H9 (cell line): ENCODE results near the gene CACNG8. TPM values are rescaled to one million over a fixed set of nuclear protein-coding genes. Genes with fewer than 3 reads are reported as not detected.

Experiments used
- DNase-seq: peaks from one replicate; pipeline ENCODE4 v3.0.0-alpha.2; 2017
- H2AFZ ChIP-seq: one replicate; pipeline ENCODE4 v1.6.1; 2013; ENCODE audit warnings: mild to moderate bottlenecking, low read length, control low read depth, moderate library complexity
- H2AK5ac ChIP-seq: 2 replicates; pipeline ENCODE4 v1.6.1; 2013; ENCODE audit warnings: low read length, control low read depth, mixed read lengths; ENCODE audit not compliant: insufficient read length
- H2BK120ac ChIP-seq: one replicate; pipeline ENCODE4 v1.6.1; 2013; ENCODE audit warnings: low read depth, mild to moderate bottlenecking, low read length, control low read depth, inconsistent platforms; ENCODE audit not compliant: poor library complexity, severe bottlenecking
- H2BK12ac ChIP-seq: 2 replicates; pipeline ENCODE4 v1.6.1; 2013; ENCODE audit warnings: low read length, control low read depth, mixed read lengths, low read depth; ENCODE audit not compliant: insufficient read length
- H2BK15ac ChIP-seq: 2 replicates; pipeline ENCODE4 v1.6.1; 2013; ENCODE audit warnings: low read depth, low read length, control low read depth
- H2BK20ac ChIP-seq: one replicate; pipeline ENCODE4 v1.6.1; 2013; ENCODE audit warnings: low read depth, mild to moderate bottlenecking, low read length, control low read depth, inconsistent platforms; ENCODE audit not compliant: poor library complexity, severe bottlenecking
- H2BK5ac ChIP-seq: 2 replicates; pipeline ENCODE4 v1.6.1; 2013; ENCODE audit warnings: low read length, control low read depth, mixed read lengths; ENCODE audit not compliant: insufficient read length
- H3K14ac ChIP-seq: 2 replicates; pipeline ENCODE4 v1.6.1; 2013; ENCODE audit warnings: low read length, control low read depth; ENCODE audit not compliant: insufficient read depth
- H3K18ac ChIP-seq: 2 replicates; pipeline ENCODE4 v1.6.1; 2013; ENCODE audit warnings: low read depth, mild to moderate bottlenecking, mixed read lengths, low read length, control low read depth; ENCODE audit not compliant: insufficient read length
- H3K23ac ChIP-seq: 2 replicates; pipeline ENCODE4 v1.6.1; 2013; ENCODE audit warnings: low read length, control low read depth, mixed read lengths, low read depth; ENCODE audit not compliant: insufficient read length
- H3K23me2 ChIP-seq: 2 replicates; pipeline ENCODE4 v1.6.1; 2013; ENCODE audit warnings: low read depth, mild to moderate bottlenecking, mixed read lengths, low read length, control low read depth; ENCODE audit not compliant: insufficient read length, poor library complexity, severe bottlenecking
- H3K27ac ChIP-seq: 2 replicates; pipeline ENCODE4 v1.5.1; 2013; ENCODE audit warnings: low read length, control low read depth, mixed read lengths, low read depth; ENCODE audit not compliant: insufficient read length
- H3K27me3 ChIP-seq: 2 replicates; pipeline ENCODE4 v1.6.1; 2013; ENCODE audit warnings: low read length, control low read depth, inconsistent platforms; ENCODE audit not compliant: insufficient read depth
- H3K4ac ChIP-seq: 2 replicates; pipeline ENCODE4 v1.6.1; 2013; ENCODE audit warnings: low read depth, mild to moderate bottlenecking, control low read depth, inconsistent platforms, low read length, moderate library complexity
- H3K4me1 ChIP-seq: 2 replicates; pipeline ENCODE4 v1.6.1; 2013; ENCODE audit warnings: low read length, control low read depth, inconsistent platforms; ENCODE audit not compliant: insufficient read depth
- H3K4me2 ChIP-seq: 2 replicates; pipeline ENCODE4 v1.6.1; 2013; ENCODE audit warnings: low read length, control low read depth, mixed read lengths; ENCODE audit not compliant: insufficient read length, insufficient read depth
- H3K56ac ChIP-seq: 2 replicates; pipeline ENCODE4 v1.6.1; 2013; ENCODE audit warnings: low read depth, mild to moderate bottlenecking, mixed read lengths, low read length, control low read depth; ENCODE audit not compliant: insufficient read length
- H3K79me1 ChIP-seq: 2 replicates; pipeline ENCODE4 v1.6.1; 2013; ENCODE audit warnings: low read depth, mild to moderate bottlenecking, moderate library complexity, low read length, control low read depth, inconsistent platforms; ENCODE audit not compliant: insufficient read depth, poor library complexity, severe bottlenecking
- H3K79me2 ChIP-seq: 2 replicates; pipeline ENCODE4 v1.6.1; 2013; ENCODE audit warnings: low read length, control low read depth, inconsistent platforms; ENCODE audit not compliant: insufficient read depth
- H3K9ac ChIP-seq: 2 replicates; pipeline ENCODE4 v1.6.1; 2013; ENCODE audit warnings: low read length, control low read depth, mixed read lengths; ENCODE audit not compliant: insufficient read length; ENCODE audit errors: extremely low read depth
- H3K9me3 ChIP-seq: one replicate; pipeline ENCODE4 v1.6.1; 2013; ENCODE audit warnings: low read depth, low read length, inconsistent platforms; ENCODE audit not compliant: control insufficient read depth
- H3T11ph ChIP-seq: one replicate; pipeline ENCODE4 v1.6.1; 2013; ENCODE audit warnings: mild to moderate bottlenecking, low read length, control low read depth, inconsistent platforms
- H4K20me1 ChIP-seq: one replicate; pipeline ENCODE4 v1.6.1; 2013; ENCODE audit not compliant: control insufficient read depth, insufficient read length, insufficient read depth
- H4K5ac ChIP-seq: 2 replicates; pipeline ENCODE4 v1.6.1; 2013; ENCODE audit warnings: low read depth, mild to moderate bottlenecking, mixed read lengths, low read length, control low read depth; ENCODE audit not compliant: insufficient read length
- H4K8ac ChIP-seq: replicated peaks from 2 replicates; pipeline ENCODE4 v1.6.1; 2013; ENCODE audit warnings: low read length, control low read depth, mixed read lengths, low read depth; ENCODE audit not compliant: insufficient read length
- H4K91ac ChIP-seq: 2 replicates; pipeline ENCODE4 v1.6.1; 2013; ENCODE audit warnings: low read depth, mild to moderate bottlenecking, moderate library complexity, mixed read lengths, low read length, control low read depth; ENCODE audit not compliant: insufficient read length
- H3K27ac Mint-ChIP-seq, 3 experiments: 2 replicates in 2 of 3; 3 replicates in 1 of 3; pipeline ENCODE4 v1.8.0; 2020 to 2021; ENCODE audit warnings: mixed read lengths in 3 of 3, mild to moderate bottlenecking in 1 of 3, moderate library complexity in 1 of 3
- H3K27me3 Mint-ChIP-seq: 2 replicates; pipeline ENCODE4 v1.8.0; 2021; ENCODE audit warnings: low read depth, mild to moderate bottlenecking, moderate library complexity, mixed read lengths
- H3K36me3 Mint-ChIP-seq, 3 experiments: 2 replicates in 2 of 3; 3 replicates in 1 of 3; pipeline ENCODE4 v1.8.0; 2020 to 2021; ENCODE audit warnings: low read depth in 3 of 3, mixed read lengths in 3 of 3; ENCODE audit not compliant: insufficient read depth in 1 of 3
- H3K4me1 Mint-ChIP-seq, 2 experiments: 2 replicates each; pipeline ENCODE4 v1.8.0; 2020; ENCODE audit warnings: mixed read lengths in 2 of 2
- H3K4me3 Mint-ChIP-seq, 2 experiments: 2 replicates in 1 of 2; 3 replicates in 1 of 2; pipeline ENCODE4 v1.8.0; 2020 to 2021; ENCODE audit warnings: mild to moderate bottlenecking in 2 of 2, mixed read lengths in 2 of 2, moderate library complexity in 1 of 2
- H3K9me3 Mint-ChIP-seq, 2 experiments: 2 replicates in 1 of 2; 3 replicates in 1 of 2; pipeline ENCODE4 v1.8.0; 2020; ENCODE audit warnings: mild to moderate bottlenecking in 2 of 2, mixed read lengths in 2 of 2, moderate library complexity in 1 of 2
- WGBS: extraction: QIAGEN DNeasy Blood & Tissue Kit; methylation state at CpG from one replicate; pipeline ENCODE4 v1.1.7; 2013; ENCODE audit warnings: missing lambda C conversion rate, low lambda C conversion rate, mixed read lengths; ENCODE audit not compliant: insufficient read length; ENCODE audit errors: extremely low coverage; 5-methylcytosine and 5-hydroxymethylcytosine counted together
- total RNA-seq: library from RNA; stranded (reverse); gene quantifications from 2 replicates; pipeline ENCODE4 v1.2.1, GENCODE V29; 2021
- TF ChIP-seq, protein P1 (sequence below): fragments of 200-600 bp; sonication (generic); conservative IDR thresholded peaks from 3 replicates; pipeline ENCODE4 v1.8.0; 2021; ENCODE audit warnings: antibody characterized with exemption, mild to moderate bottlenecking

CACNG8 gene
- total RNA-seq, 1 experiment from 2014 or later, result 7.1 TPM

DNA sequence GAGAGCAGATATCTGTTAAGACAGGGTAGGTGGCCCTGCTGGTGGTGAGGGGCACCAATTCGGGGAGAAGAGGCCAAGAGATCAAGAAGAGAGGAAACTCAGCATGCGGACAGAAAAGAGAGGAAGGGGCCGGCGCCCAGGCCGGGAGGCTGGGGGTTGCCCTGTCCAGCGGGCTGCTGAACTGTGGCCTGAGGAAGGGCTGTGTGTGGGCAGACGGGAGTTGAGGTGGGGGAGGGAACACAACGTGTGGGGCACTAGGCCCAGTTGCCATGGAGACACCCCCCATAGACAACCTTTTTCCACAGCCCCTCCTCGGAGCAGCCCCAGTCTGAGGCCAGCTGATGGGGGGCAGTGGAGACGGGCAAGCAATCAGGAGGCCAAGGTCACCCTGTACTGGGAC lies 2.5 kb upstream of the CACNG8 start:
- Mint-ChIP-seq H3K4me1 (peaks cover 58 to 73% of the 10 kb centered on the region in 2 experiments), H3K4me3 (peak overlapping the region; percentile 64 to 94)
- no peak for DNase-seq

More for the DNA sequence above, 2.5 kb upstream of the CACNG8 start:
- no peaks in the 10 kb centered on the region; the same call in 1 of the 2 replicates for H3K27me3 ChIP-seq
- H3K14ac ChIP-seq, result no peak overlapping the region; the same call in 1 of the 2 replicates
- Mint-ChIP-seq H3K27me3 (peaks cover 69% of the 10 kb centered on the region), H3K36me3 (peaks cover 12 to 17% (median 15%) of the 10 kb centered on the region in 3 experiments), H3K27ac (peak overlapping the region in 2 of 3 experiments; percentile 42 to 83; a peak in 4 of 7 replicates), H3K9me3 (no peaks in the 10 kb centered on the region)
- peak overlapping the region; percentile 99 for H3K4me2 ChIP-seq
- no peak overlapping the region for H3T11ph ChIP-seq
- no peak overlapping the region for H3K23ac ChIP-seq
- no peak overlapping the region for H2BK5ac ChIP-seq
- H3K9ac ChIP-seq, result no peak overlapping the region
- no peak overlapping the region for H4K8ac ChIP-seq
- no peak overlapping the region for H2AK5ac ChIP-seq
- H3K23me2 ChIP-seq, result peaks cover 44% of the 10 kb centered on the region
- H2BK12ac ChIP-seq, result no peak overlapping the region
- H3K4me1 ChIP-seq, result peaks cover 5% of the 10 kb centered on the region
- H3K18ac ChIP-seq, result no peak overlapping the region
- H3K9me3 ChIP-seq, result no peaks in the 10 kb centered on the region
- H3K27ac ChIP-seq, result no peak overlapping the region
- H2BK15ac ChIP-seq, result no peak overlapping the region
- no peaks in the 10 kb centered on the region for H3K79me2 ChIP-seq
- no peak overlapping the region for H4K5ac ChIP-seq
- no peak overlapping the region for H2BK20ac ChIP-seq
- H3K4ac ChIP-seq, result no peak overlapping the region
- H3K79me1 ChIP-seq, result no peaks in the 10 kb centered on the region
- no peak overlapping the region for H2AFZ ChIP-seq
- no peak overlapping the region for H4K91ac ChIP-seq
- TF ChIP-seq, protein P1, sequence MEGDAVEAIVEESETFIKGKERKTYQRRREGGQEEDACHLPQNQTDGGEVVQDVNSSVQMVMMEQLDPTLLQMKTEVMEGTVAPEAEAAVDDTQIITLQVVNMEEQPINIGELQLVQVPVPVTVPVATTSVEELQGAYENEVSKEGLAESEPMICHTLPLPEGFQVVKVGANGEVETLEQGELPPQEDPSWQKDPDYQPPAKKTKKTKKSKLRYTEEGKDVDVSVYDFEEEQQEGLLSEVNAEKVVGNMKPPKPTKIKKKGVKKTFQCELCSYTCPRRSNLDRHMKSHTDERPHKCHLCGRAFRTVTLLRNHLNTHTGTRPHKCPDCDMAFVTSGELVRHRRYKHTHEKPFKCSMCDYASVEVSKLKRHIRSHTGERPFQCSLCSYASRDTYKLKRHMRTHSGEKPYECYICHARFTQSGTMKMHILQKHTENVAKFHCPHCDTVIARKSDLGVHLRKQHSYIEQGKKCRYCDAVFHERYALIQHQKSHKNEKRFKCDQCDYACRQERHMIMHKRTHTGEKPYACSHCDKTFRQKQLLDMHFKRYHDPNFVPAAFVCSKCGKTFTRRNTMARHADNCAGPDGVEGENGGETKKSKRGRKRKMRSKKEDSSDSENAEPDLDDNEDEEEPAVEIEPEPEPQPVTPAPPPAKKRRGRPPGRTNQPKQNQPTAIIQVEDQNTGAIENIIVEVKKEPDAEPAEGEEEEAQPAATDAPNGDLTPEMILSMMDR, result no peak
- H3K56ac ChIP-seq, result no peak overlapping the region
- H2BK120ac ChIP-seq, result no peak overlapping the region
- no peaks in the 10 kb centered on the region for H4K20me1 ChIP-seq
- no CpG with 5 or more reads among the region's 10 CpGs for WGBS
